Gastroesophageal sphincter (tissue), 3 donors: ENCODE data around the gene CHCHD1.

ENCODE experiments used
- CTCF ChIP-seq, 4 experiments: fragments of 200-600 bp in 2 of 4; fragments of 450-650 bp in 2 of 4; sonication (generic) in 1 of 4; IDR thresholded peaks; one replicate each; pipeline ENCODE4 v1.5.1; 2017 to 2019; ENCODE audit warnings: antibody characterized with exemption in 4 of 4, mild to moderate bottlenecking in 2 of 4, moderate library complexity in 2 of 4
- POLR2A ChIP-seq, 2 donors: fragments of 450-650 bp; IDR thresholded peaks; one replicate each; pipeline ENCODE4 v1.6.1; 2017; ENCODE audit warnings: antibody characterized with exemption in 2 of 2, mild to moderate bottlenecking in 2 of 2, moderate library complexity in 1 of 2

GRCh38 chr10:73806176-73806950 is 24.5 kb downstream of the CHCHD1 start:
- TF ChIP-seq POLR2A (IDR thresholded peaks at IDR 0.05) = no peak
- no peak for TF ChIP-seq CTCF (IDR thresholded peaks at IDR 0.05)
